HUDEP-2 (cell line): ENCODE results near the gene SNED1.

Experiments used
- DNase-seq, 76 experiments: peaks; one replicate each; lab custom pipeline; 2025; ENCODE audit not compliant: unreplicated experiment in 76 of 76; lab: John Stamatoyannopoulos, UW

Gene SNED1

GRCh38 chr2:241066171-241066892, 67.9 kb downstream of the SNED1 start:
- no peak for DNase-seq

DNA sequence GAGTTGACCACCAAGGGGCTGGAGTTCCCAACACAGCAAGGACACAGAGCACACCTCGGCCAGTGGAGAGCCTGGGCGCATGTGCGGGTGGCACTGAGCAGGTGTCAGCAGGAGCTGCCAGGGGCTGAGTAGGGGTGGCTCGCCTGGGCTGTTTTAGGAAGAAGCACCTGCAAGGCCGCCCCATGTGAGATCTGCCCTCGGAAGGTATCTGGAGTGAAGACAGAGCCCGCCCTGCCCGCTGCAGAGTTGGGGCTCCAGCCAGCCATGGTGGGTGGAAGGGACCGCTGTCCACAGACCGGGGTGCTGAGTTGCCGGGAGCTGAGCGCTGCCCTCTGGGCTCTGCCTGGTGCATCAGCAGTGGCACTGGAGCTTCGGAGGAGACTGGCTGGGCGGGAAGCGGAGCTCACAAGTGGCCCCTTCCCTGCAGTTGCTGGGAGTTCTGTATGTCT, 68.5 kb downstream of the SNED1 start:
- DNase-seq = peak in 1 of 76 experiments; percentile 25

DNA sequence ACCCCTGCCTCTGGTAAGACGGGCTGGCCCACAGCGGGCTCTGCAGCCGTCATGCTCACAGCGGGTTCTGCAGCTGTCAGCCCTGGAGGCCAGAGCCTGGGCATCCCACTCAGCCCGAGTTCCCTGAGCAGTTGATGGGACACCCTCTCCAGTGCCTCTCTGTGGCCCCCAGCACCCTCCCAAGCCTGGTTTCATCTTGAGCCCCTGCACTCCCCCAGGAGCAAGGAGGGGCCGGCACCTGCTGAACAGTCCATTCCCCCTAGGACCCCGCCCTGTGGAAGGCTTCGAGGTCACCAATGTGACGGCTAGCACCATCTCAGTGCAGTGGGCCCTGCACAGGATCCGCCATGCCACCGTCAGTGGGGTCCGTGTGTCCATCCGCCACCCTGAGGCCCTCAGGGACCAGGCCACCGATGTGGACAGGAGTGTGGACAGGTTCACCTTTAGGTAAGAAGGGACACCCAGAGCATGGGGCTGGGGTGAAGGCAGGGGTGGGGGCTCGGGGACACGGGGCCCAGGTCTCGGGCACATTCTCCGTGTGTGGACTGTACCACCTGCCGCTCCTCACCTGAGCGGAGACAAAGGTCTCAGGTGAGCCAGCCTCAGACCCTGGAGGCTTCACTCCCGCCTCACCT, 69.2 kb downstream of the SNED1 start:
- DNase-seq = no peak

DNA sequence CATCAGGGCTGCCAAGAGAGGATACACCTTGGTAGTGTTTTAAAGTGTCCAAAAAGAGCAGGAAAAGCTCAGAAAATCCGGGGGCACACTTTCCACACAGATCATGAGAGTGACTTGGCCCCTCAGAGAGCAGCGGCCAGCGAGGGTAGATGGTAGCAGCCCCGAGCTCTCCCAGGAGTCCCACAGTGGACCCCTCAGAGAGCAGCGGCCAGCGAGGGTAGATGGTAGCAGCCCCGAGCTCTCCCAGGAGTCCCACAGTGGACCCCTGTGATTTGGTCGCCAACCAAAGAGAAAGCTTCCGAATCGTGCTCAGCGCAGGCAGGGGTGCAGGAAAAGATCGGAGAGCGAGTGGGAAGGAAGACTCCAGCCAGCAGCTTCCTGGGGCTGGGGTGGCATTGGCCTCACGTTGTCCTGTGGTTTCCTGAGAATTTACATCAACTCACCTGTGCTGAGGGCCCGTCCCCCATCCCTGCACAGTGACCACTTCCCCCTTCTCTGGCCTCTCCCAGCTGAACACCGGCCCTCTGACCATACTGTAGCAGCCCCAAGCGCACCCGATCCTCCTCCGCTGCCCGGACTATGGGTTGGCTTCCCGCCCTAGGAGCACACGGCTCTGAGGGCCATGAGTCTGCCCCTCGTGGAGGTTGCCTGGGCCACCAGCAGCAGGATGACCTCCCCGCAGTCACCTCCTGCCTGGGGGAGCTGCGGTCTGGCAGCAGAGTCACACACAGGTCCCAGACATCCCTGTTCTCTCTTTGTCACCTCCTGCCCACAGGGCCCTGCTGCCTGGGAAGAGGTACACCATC, 69.9 kb downstream of the SNED1 start:
- no peak for DNase-seq

DNA sequence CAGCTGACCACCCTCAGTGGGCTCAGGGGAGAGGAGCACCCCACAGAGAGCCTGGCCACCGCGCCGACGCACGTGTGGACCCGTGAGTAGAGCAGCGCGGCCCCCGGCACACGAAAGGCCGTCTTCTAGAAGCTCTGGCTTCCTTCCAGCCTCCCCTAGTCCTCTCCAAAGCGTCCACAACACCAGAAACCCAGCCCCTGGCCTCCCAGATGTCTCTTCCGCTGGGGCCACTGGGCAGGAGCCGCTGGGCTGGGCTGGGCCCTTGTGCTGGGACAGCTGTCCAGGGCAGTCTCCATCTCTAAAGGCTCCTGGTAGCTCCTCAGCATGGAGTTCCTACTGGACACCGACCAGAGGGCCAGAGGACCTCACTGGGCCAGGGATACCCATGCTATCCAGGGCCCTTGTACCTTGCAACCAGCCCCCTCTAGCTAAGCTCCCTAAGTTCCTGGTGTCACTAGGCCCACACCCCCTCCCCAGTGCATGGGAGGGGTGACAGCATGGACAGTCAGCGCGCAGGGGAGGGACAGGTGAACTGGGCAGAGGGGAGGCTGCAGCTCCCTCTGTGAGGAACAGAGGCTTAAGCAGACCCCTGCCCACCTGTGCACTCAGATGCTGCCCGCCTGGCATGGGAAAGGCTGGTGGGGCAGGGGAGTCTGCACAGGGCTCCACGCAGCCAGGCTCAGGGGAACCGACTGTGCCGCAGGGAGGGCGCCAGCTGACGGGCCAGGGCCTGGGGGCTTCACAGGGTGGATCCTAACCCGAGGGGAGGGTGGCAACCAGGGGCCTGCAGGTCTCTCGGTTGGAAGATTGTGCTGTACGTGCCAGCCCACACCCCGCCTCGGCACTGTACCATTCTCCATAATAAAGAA, 70.8 kb downstream of the SNED1 start:
- DNase-seq = no peak

DNA sequence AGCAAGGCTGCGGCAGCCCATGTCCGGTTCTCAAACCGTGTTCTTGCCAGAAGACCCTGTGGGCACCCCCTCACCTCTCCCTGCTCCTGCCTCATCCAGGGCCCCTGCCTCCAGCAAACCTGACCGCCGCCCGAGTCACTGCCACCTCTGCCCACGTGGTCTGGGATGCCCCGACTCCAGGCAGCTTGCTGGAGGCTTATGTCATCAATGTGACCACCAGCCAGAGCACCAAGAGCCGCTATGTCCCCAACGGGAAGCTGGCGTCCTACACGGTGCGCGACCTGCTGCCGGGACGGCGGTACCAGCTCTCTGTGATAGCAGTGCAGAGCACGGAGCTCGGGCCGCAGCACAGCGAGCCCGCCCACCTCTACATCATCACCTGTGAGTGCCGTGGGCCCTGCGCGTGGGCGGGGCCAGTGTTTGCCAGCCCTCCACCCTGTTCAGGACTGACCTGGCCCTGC, 71.4 kb downstream of the SNED1 start:
- DNase-seq = no peak

- DNase-seq = no peak
These were observed 71.9 kb downstream of the SNED1 start for GRCh38 chr2:241070361-241070760.

DNA sequence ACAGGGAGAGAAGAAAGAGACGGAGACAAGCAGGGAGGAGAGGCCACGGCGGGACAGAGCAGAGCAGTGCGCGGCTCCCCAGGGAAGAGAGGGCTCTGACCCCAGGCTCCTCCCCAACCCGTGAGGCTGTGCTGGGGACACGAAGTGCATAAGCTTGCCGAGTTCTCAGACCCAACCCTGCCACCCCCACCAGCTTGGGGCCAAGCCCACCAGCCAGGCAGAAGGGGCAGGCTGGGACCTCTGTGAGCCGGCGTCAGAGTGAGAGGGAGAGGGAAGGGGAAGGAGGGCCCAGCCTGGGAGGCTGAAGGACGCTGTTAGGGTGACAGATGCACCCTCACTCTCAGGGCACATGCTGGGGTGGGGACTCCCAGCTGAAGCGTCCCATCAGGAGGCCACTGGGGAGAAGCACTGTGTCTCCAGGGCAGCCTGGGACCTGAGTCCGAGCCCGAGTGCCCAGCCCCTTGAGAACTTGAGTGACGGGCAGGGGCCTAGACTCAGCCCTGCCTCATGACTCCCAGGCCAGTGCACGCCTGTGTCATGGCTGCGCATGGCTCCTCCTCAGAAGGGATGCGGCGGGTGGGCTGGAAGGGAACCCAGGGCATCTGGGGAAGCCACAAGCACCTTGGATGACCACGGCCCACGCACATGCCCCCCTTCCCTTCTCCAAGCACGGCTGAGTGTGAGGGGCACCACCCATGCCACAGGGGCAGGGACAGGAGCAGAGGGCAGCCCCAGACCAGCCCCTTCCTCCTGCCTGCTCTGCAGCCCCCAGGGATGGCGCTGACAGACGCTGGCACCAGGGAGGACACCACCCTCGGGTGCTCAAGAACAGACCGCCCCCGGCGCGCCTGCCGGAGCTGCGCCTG, 72.6 kb downstream of the SNED1 start:
- no peak for DNase-seq

GRCh38 chr2:241071677-241072111, 73.3 kb downstream of the SNED1 start:
- no peak for DNase-seq

DNA sequence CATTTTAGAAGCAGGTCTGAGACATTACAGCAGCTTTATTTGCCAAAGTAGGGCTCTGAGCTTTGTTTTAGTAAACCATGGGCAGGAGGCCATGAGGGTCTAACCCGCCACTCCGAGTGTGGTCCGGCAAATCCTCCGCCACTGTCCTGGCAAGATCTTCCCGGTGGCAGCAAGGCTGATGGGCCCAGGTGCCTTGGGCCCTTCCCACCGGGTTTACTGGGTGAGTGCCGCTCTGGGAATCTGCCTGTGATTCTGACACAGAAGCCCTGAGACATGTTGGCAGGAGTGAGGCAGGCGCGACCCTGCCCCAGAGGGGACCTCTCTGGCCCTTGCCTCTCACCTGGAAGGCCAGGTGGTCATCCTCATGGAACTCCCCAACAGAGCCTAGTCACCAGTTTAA, 73.7 kb downstream of the SNED1 start:
- no peak for DNase-seq

DNA sequence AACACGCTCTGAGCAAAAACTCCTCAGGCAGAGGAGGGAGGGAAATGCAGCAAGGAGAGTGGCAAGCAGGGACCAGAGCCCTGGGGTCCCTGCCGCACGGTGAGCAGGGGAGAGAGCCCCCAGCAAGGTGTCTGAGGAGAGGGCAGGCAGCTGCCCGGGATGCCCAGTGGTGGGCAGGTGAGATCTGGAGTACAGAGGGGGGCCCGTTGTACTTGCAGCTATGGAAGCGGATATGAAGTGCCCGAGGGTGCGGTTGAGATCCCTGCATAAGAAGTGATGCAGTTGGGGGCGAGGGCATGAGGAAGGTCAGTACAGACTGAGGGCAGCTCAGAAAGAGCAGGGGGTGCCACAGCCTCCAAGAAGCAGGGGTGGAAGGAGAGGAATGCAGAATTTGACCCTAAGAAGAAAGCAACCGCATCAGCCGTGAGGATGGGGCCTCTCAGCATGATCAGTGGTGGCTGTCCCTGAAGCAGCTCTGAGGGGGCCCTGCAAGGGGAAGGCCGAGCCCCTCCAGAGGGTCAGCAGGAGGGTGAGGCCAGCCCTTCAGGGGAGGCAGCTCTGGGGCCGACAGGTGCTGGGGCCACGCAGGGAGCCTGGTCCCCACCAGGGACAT, 74.2 kb downstream of the SNED1 start:
- DNase-seq = no peak

DNA sequence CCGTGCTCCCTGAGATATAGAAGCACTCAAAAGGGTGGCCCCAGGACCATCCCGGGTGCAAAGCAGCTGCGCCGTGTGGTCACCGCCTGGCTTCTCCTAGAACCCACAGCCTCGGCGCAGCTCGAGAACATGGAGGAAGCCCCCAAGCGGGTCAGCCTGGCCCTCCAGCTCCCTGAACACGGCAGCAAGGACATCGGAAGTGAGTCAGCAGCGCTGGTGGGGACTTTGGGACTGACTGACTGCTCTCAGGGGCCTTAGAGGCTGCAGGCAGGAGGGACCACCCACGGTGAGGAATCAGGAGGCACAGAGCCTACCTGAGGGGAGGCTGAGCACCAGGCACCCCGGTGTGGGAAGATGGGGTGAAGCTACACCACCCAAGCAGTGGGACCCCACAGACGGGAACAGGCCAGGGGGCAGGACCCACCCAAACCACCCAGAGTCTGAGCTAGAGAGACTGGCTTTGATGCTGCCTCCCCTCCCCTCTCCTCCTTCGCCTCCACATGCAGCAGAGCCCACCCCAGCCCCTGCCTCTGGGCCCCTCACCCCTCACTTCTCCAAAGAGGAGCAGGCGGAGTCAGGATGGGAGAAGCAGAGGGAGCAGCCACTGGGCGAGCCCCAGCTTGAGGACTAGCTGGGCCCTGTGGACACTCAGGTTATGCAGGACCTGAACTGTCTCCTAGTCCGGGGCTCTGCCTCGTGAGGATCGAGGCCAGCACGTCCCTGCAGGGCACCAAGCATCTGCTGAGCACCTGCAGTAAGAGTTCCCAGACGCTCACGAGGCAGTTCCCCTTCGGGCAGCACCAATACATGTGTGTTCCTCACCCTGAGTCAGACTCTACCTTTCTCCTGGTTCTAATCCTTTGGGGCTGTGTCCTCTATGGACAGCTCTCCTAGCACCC, 75.0 kb downstream of the SNED1 start:
- DNase-seq = no peak

GRCh38 chr2:241074065-241074818, 75.8 kb downstream of the SNED1 start:
- no peak for DNase-seq

DNA sequence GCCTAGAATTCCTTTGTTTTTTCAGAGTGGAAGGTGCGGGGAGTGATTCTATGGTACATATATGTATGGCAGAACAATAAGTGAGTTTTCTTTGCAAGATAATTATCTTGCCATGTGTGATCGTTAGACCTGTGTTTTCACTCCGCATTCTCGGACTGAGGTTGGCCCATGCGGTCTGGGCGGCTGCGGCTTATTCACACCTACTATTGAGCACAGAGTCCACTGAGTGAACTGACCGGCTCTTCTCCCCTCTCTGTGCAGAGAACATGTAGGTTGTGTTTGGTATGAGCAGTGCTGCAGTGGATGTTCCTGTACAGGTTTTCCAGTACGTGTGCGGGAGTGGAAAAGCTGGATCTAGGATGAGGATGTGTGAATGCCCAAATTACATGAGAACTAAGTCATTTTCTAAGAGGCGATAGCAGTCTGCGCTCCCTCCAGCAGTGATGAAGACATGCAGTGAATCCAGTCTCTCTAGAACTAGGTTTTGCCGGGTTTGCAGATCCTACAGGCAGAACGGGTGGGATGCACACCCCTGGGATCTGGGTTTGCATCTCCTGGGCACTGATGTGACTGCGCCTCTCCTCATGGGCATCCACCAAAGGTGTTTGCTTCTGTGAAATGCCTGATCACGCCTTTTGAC, 76.6 kb downstream of the SNED1 start:
- no peak for DNase-seq

DNA sequence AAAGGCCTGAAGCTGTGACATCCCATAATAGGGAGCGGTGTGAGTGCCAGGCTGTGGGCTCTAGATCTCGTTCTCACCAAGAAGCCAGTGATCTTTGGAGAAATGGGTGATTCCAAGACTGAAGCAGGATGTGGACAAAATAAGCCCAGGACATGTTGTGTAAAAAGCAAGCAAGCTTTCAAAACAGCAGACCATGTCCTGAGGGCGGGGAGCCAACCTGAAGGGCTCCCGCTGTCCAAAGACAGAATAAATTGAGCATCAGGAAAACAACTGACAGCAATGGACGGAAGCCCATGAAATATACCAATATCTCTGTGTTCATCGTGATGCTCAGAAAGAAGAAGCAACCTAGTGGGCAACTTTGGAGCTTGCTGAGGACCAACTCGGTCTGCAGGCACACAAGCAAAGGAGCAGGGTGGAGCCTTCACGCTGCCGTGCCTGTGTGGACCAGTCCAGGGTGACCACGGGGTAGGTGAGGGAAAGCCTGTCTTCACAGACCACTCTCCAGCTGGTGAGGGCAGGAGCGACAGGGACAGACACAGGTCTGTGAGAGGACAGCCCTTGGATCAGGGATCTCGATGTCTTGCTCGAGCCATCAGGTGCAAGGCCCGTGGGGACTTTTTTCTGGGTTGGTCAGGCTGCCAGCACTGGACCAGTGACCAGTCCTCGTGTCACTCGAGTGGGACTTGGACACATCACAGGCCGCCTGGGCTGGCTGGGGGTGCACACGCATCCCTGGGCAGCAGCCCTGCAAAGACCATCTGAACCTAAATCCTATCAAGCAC, 82.2 kb downstream of the SNED1 start:
- DNase-seq = no peak

GRCh38 chr2:241081190-241081642, 82.8 kb downstream of the SNED1 start:
- no peak for DNase-seq
